Transverse colon (tissue), 3 donors: ENCODE measurements around the gene LDLRAD4.

Experiments
- EP300 ChIP-seq: sonication (generic); formaldehyde crosslinking; IDR thresholded peaks from one replicate; pipeline ENCODE4 v1.6.1; 2017; ENCODE audit warnings: antibody characterized with exemption, low read depth
- TF ChIP-seq, protein P1 (sequence below), 5 experiments: fragments of 200-600 bp in 3 of 5; fragments of 450-650 bp in 2 of 5; sonication (generic) in 3 of 5; IDR thresholded peaks; 1 replicate in 2 of 5; 2 replicates in 3 of 5; pipeline ENCODE4 v1.5.1; 2016 to 2017; ENCODE audit warnings: antibody characterized with exemption in 5 of 5, inconsistent platforms in 3 of 5, mild to moderate bottlenecking in 2 of 5, moderate library complexity in 1 of 5

DNA sequence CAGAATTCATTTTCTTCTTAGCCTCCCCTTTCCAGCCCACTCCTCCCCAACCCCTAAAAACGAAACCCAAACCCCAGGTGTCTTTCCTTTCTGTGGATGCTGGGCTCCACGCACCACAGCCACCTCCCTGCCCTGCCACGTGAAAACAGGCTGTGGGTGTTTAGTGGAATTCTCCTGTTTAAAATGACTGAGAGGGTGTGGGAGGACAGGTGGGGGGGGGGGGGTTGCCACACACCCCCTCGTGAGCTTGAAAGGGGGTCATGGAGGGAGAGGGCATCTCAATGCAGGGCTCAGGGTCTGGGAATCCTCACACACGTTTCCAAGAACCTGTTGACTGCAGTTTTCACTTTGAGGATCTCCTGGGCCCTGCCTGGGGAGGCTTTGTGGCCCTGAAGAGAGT, 397.5 kb downstream of the LDLRAD4 start:
- TF ChIP-seq, protein P1, sequence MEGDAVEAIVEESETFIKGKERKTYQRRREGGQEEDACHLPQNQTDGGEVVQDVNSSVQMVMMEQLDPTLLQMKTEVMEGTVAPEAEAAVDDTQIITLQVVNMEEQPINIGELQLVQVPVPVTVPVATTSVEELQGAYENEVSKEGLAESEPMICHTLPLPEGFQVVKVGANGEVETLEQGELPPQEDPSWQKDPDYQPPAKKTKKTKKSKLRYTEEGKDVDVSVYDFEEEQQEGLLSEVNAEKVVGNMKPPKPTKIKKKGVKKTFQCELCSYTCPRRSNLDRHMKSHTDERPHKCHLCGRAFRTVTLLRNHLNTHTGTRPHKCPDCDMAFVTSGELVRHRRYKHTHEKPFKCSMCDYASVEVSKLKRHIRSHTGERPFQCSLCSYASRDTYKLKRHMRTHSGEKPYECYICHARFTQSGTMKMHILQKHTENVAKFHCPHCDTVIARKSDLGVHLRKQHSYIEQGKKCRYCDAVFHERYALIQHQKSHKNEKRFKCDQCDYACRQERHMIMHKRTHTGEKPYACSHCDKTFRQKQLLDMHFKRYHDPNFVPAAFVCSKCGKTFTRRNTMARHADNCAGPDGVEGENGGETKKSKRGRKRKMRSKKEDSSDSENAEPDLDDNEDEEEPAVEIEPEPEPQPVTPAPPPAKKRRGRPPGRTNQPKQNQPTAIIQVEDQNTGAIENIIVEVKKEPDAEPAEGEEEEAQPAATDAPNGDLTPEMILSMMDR (IDR thresholded peaks at IDR 0.05): no peak
- no peak for TF ChIP-seq EP300
